ENCODE measurements around the gene ACTG1. TPM values are rescaled to one million over a fixed set of nuclear protein-coding genes. Genes with fewer than 3 reads are reported as not detected.

Gene ACTG1
- total and polyA plus RNA-seq, 9 of the 15 experiments (the other 6 are each of a cell fraction or from before 2014, with no cell fraction given), result 224 to 1,775 (median 568) TPM

DNA sequence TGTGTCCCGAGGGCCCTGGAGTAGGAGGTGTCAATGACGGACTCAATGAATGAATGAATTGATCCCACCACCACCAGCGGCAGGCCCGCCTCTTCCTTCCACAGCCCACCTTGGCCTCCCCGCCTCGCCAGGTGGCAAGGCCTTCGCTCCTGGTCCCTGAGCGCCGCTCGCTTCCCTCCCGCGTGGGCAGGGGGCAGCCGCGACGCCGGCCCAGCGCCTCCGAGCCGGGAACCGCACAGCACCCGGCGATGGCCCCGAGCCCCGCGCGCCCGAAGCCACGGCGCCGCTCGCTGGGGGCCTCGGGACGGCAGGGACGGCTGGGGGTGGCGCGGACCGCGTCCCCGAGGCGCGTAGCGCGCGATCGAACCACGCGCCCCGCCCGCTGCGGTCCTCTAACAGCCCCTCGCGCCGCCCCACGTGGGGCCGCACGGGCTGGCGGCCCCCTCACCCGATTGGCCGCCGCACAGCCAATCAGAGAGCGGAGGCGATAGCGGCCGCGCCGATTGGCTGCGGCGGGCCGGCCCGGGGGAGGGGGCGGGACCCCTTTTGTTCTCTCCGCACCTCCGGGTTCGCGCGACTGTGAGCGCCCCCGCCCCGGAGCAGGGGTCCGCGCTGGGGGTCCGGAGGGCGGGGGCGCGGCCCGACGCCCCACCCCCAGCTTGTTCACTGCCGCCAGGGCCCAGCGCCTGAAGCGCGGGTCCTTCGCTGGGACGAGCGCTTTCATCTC is 31.4 kb downstream of the ACTG1 start (continued):
- TF ChIP-seq CREM (IDR thresholded peaks at IDR 0.05; ENCODE audit: low read depth) (peak; percentile 20; the same call in 1 of the 2 replicates), ZNF175 (CRISPR knock-in tag; IDR thresholded peaks at IDR 0.05; ENCODE audit: low read depth) (0 out of 2 replicates have a peak, but pooled peaks have one; percentile 25), TAF15 (IDR thresholded peaks at IDR 0.05; ENCODE audit: low read depth, low read length) (no peak), E2F3 (CRISPR knock-in tag; IDR thresholded peaks at IDR 0.05) (peak; percentile 74), ZNF174 (CRISPR knock-in tag; IDR thresholded peaks at IDR 0.05) (no peak), MXI1 (IDR thresholded peaks at IDR 0.05; ENCODE audit: low read depth, low read length) (no peak), NEUROD1 (IDR thresholded peaks at IDR 0.05; ENCODE audit: borderline replicate concordance, low read depth, low read length, partially characterized antibody) (peak; percentile 88), STAG1 (CRISPR knock-in tag; IDR thresholded peaks at IDR 0.05; ENCODE audit: borderline replicate concordance) (peak; percentile 43; the same call in 1 of the 2 replicates), RCOR1 (IDR thresholded peaks at IDR 0.05; ENCODE audit: borderline replicate concordance in 1 of 2, low read depth in 2 of 2, low read length in 2 of 2) (0 out of 4 replicates have a peak, but pooled peaks of 1 of the 2 experiments have one; percentile 31), FOXM1 (IDR thresholded peaks at IDR 0.05; ENCODE audit: low read depth) (no peak), FOXM1 (CRISPR knock-in tag; IDR thresholded peaks at IDR 0.05; ENCODE audit: low read depth) (peak; percentile 73; the same call in 1 of the 2 replicates), ILF3 (IDR thresholded peaks at IDR 0.05; ENCODE audit: borderline replicate concordance) (no peak), JUN (IDR thresholded peaks at IDR 0.05; ENCODE audit: borderline replicate concordance, low read depth, low read length) (peak; percentile 44; the same call in 1 of the 2 replicates), JUN (CRISPR knock-in tag; IDR thresholded peaks at IDR 0.05; ENCODE audit: borderline replicate concordance) (no peak), ETV6 (IDR thresholded peaks at IDR 0.05; ENCODE audit: borderline replicate concordance in 1 of 2, low read depth in 2 of 2, low read length in 1 of 2) (no peak), ETV6 (CRISPR knock-in tag; IDR thresholded peaks at IDR 0.05; ENCODE audit: borderline replicate concordance) (peak; percentile 82; the same call in 1 of the 2 replicates), TAF1 (IDR thresholded peaks at IDR 0.05; ENCODE audit: control insufficient read depth, extremely low read depth, insufficient read depth, low read length, severe bottlenecking) (peak; percentile 24), SAFB (IDR thresholded peaks at IDR 0.05; ENCODE audit: borderline replicate concordance, low read depth, low read length) (peak; percentile 69), ZNF778 (CRISPR knock-in tag; IDR thresholded peaks at IDR 0.05) (no peak), MYC (IDR thresholded peaks at IDR 0.05; ENCODE audit: low read depth, low read length) (peak; percentile 88), MYC (CRISPR knock-in tag; IDR thresholded peaks at IDR 0.05; ENCODE audit: borderline replicate concordance, low read depth) (no peak), POLR2H (tag; IDR thresholded peaks at IDR 0.05; ENCODE audit: low read depth) (no peak), RBM14 (IDR thresholded peaks at IDR 0.05; ENCODE audit: borderline replicate concordance, insufficient read depth, low read depth, low read length) (0 out of 2 replicates have a peak, but pooled peaks have one; percentile 42)
- TF ChIP-seq, protein P1, sequence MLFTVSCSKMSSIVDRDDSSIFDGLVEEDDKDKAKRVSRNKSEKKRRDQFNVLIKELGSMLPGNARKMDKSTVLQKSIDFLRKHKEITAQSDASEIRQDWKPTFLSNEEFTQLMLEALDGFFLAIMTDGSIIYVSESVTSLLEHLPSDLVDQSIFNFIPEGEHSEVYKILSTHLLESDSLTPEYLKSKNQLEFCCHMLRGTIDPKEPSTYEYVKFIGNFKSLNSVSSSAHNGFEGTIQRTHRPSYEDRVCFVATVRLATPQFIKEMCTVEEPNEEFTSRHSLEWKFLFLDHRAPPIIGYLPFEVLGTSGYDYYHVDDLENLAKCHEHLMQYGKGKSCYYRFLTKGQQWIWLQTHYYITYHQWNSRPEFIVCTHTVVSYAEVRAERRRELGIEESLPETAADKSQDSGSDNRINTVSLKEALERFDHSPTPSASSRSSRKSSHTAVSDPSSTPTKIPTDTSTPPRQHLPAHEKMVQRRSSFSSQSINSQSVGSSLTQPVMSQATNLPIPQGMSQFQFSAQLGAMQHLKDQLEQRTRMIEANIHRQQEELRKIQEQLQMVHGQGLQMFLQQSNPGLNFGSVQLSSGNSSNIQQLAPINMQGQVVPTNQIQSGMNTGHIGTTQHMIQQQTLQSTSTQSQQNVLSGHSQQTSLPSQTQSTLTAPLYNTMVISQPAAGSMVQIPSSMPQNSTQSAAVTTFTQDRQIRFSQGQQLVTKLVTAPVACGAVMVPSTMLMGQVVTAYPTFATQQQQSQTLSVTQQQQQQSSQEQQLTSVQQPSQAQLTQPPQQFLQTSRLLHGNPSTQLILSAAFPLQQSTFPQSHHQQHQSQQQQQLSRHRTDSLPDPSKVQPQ (CRISPR knock-in tag; IDR thresholded peaks at IDR 0.05; ENCODE audit: borderline replicate concordance), result peak; percentile 94
- TF ChIP-seq, protein P2, sequence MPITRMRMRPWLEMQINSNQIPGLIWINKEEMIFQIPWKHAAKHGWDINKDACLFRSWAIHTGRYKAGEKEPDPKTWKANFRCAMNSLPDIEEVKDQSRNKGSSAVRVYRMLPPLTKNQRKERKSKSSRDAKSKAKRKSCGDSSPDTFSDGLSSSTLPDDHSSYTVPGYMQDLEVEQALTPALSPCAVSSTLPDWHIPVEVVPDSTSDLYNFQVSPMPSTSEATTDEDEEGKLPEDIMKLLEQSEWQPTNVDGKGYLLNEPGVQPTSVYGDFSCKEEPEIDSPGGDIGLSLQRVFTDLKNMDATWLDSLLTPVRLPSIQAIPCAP (CRISPR knock-in tag; IDR thresholded peaks at IDR 0.05; ENCODE audit: borderline replicate concordance), result no peak

Data from K562 (cell line).